CD4-positive, alpha-beta T cell treated with Interleukin-15 for 1 hour (primary cell): Measurements from ENCODE around the gene PAX6.

Experiments
- DNase-seq: peaks from one replicate; pipeline ENCODE4 v3.0.0-alpha.2; 2020

Gene PAX6

GRCh38 chr11:31822175-31822926 is 11.2 kb upstream of the PAX6 start:
- DNase-seq: no peak

- no peak for DNase-seq
Observed at GRCh38 chr11:31821766-31822165, 10.6 kb upstream of the PAX6 start.

GRCh38 chr11:31821235-31821764 is 10.2 kb upstream of the PAX6 start:
- no peak for DNase-seq

- DNase-seq: no peak
Observed at GRCh38 chr11:31820438-31820818, 9.3 kb upstream of the PAX6 start.

- no peak for DNase-seq
Observed at GRCh38 chr11:31819621-31820437, 8.7 kb upstream of the PAX6 start.

GRCh38 chr11:31818874-31819331 is 7.8 kb upstream of the PAX6 start:
- DNase-seq: no peak

GRCh38 chr11:31818425-31818755 is 7.3 kb upstream of the PAX6 start:
- DNase-seq: no peak

- no peak for DNase-seq
Observed at GRCh38 chr11:31817621-31818424, 6.7 kb upstream of the PAX6 start.

GRCh38 chr11:31817054-31817620 is 6.0 kb upstream of the PAX6 start:
- DNase-seq: no peak

GRCh38 chr11:31816468-31817053 is 5.4 kb upstream of the PAX6 start:
- DNase-seq: no peak

GRCh38 chr11:31815711-31816467 is 4.8 kb upstream of the PAX6 start:
- no peak for DNase-seq

GRCh38 chr11:31814176-31814868 is 3.2 kb upstream of the PAX6 start:
- DNase-seq: no peak

- no peak for DNase-seq
Observed at GRCh38 chr11:31813391-31814175, 2.5 kb upstream of the PAX6 start.

- DNase-seq: no peak
Observed at GRCh38 chr11:31812383-31813381, 1.6 kb upstream of the PAX6 start.

GRCh38 chr11:31809857-31810778 is 1.0 kb downstream of the PAX6 start:
- DNase-seq: no peak

- DNase-seq: no peak
Observed at GRCh38 chr11:31809541-31809856, 1.6 kb downstream of the PAX6 start.

- DNase-seq: no peak
Observed at GRCh38 chr11:31808721-31809540, 2.2 kb downstream of the PAX6 start.
